Measurements from ENCODE around the gene PANK4. TPM values are rescaled to one million over a fixed set of nuclear protein-coding genes. Genes with fewer than 3 reads are reported as not detected.

Gene PANK4
- total and polyA plus RNA-seq, 2 donors (not counting 3 experiments of a cell fraction or from before 2014, with no cell fraction given) = 22.1 to 34.0 TPM

DNA sequence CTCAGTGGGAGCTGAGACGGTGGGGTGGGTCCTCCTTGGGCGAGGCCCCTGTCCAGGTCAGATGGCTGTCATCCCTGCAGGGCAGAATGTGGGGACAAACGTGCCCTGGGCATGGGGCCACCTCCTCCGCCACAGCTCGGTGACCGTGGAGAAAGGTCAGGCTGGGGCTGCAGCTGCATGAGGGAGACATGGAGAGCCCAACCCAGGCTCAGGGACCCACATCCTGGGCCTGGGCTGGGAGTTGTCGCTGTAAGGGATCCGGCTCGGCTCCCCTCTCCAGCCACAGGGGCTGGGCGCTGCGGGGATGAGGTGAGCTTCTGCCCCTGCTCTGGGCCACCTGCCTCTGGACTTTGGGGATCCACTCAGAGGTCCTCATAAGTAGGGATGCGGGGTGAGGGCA, 50.8 kb downstream of the PANK4 start:
- Histone ChIP-seq H2AFZ (ENCODE audit: low read depth, low read length) (no peak overlapping the region), H4K20me1 (replicated peaks; ENCODE audit: control insufficient read depth, extremely low read depth, insufficient read depth, low read length) (no peaks in the 10 kb centered on the region), H3K9me1 (replicated peaks; ENCODE audit: control insufficient read depth, extremely low read depth, insufficient read depth, low read length) (no peaks in the 10 kb centered on the region), H3K4me3 (replicated peaks in 1 of 3; ENCODE audit: insufficient read depth in 1 of 3, low read depth in 1 of 3, low read length in 3 of 3) (no peak overlapping the region), H3K4me2 (ENCODE audit: insufficient read depth, low read length) (no peak overlapping the region), H3K27ac (ENCODE audit: insufficient read depth, low read depth, low read length) (no peak overlapping the region), H3K9ac (replicated peaks; ENCODE audit: extremely low read depth, insufficient read depth, low read length) (no peak overlapping the region), H3K79me2 (ENCODE audit: control insufficient read depth, insufficient read depth, low read length) (no peaks in the 10 kb centered on the region), H3K9me3 (replicated peaks; ENCODE audit: control insufficient read depth, insufficient read depth, low read length) (no peaks in the 10 kb centered on the region), H3K36me3 (ENCODE audit: control insufficient read depth in 2 of 2, extremely low read depth in 1 of 2, insufficient read depth in 2 of 2, low read length in 2 of 2) (no peaks in the 10 kb centered on the region), H3K4me1 (ENCODE audit: control insufficient read depth, extremely low read depth, insufficient read depth, low read length) (no peaks in the 10 kb centered on the region), H3K27me3 (ENCODE audit: control insufficient read depth in 2 of 2, insufficient read depth in 2 of 2, low read length in 2 of 2) (no peaks in the 10 kb centered on the region)
- ChIA-PET POLR2A (no interaction called here), CTCF (interaction anchor here (1.2 kb wide), 1 partner anchor 61 kb away, joined by 3 read pairs; no protein-coding TSS in a partner anchor)
- DNase-seq (ENCODE audit: low read depth, low spot score) = no peak
- intact Hi-C loops (cut with micrococcal nuclease) = no loop called here
- dilution Hi-C loops (cut with MboI; ENCODE audit: extremely low pct_ligation_motif_present, low sequenced_read_pairs) = no loop called here
- FAIRE-seq = no peak
- no TSS peak for BruUV-seq (replicated peaks)
- TF ChIP-seq, protein P1, sequence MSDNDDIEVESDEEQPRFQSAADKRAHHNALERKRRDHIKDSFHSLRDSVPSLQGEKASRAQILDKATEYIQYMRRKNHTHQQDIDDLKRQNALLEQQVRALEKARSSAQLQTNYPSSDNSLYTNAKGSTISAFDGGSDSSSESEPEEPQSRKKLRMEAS (IDR thresholded peaks at IDR 0.05; ENCODE audit: insufficient read depth, insufficient read length) = no peak
- no peak for TF ChIP-seq POLR2AphosphoS5 (IDR thresholded peaks at IDR 0.05; ENCODE audit: insufficient read depth, low read depth, low read length)

DNA sequence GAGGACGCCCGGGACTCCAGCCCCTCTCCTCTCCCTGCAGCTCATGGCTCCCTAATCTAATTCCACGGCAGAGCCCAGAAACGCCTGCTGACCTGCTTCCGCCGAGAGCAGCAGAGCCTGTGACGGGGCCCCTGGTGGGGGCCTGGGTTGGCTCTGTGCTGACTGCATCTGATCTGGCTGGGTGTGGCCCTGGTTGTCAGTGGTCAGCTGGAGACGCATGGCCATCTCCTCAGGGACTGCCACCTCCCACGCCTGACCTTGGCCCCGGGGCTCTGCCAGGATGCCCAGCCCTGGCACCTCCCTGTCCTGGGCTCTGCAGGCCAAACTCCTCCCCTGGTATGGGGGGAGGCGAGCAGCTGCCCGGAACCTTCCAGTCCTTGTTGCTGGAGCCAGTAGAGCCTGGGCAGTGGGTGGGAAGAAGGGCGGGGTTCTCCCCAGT, 51.4 kb downstream of the PANK4 start:
- no peaks in the 10 kb centered on the region for H3K4me1 ChIP-seq (ENCODE audit: control insufficient read depth, extremely low read depth, insufficient read depth, low read length)
- ChIA-PET CTCF (interaction anchor here (1.2 kb wide), 1 partner anchor 60 kb away, joined by 3 read pairs; no protein-coding TSS in a partner anchor), POLR2A (no interaction called here)
- H3K79me2 ChIP-seq (ENCODE audit: control insufficient read depth, insufficient read depth, low read length) = no peaks in the 10 kb centered on the region
- H3K36me3 ChIP-seq (ENCODE audit: control insufficient read depth in 2 of 2, extremely low read depth in 1 of 2, insufficient read depth in 2 of 2, low read length in 2 of 2) = no peaks in the 10 kb centered on the region
- H3K9me1 ChIP-seq (replicated peaks; ENCODE audit: control insufficient read depth, extremely low read depth, insufficient read depth, low read length) = no peaks in the 10 kb centered on the region
- no peaks in the 10 kb centered on the region for H4K20me1 ChIP-seq (replicated peaks; ENCODE audit: control insufficient read depth, extremely low read depth, insufficient read depth, low read length)
- no peaks in the 10 kb centered on the region for H3K27me3 ChIP-seq (ENCODE audit: control insufficient read depth in 2 of 2, insufficient read depth in 2 of 2, low read length in 2 of 2)
- dilution Hi-C loops (cut with MboI; ENCODE audit: extremely low pct_ligation_motif_present, low sequenced_read_pairs) (no loop called here), intact Hi-C loops (cut with micrococcal nuclease) (no loop called here)
- DNase-seq (ENCODE audit: low read depth, low spot score) (no peak), FAIRE-seq (no peak)
- BruUV-seq (replicated peaks) = no TSS peak
- no peak for TF ChIP-seq POLR2A (IDR thresholded peaks at IDR 0.05; ENCODE audit: low read depth, low read length)
- TF ChIP-seq, protein P2, sequence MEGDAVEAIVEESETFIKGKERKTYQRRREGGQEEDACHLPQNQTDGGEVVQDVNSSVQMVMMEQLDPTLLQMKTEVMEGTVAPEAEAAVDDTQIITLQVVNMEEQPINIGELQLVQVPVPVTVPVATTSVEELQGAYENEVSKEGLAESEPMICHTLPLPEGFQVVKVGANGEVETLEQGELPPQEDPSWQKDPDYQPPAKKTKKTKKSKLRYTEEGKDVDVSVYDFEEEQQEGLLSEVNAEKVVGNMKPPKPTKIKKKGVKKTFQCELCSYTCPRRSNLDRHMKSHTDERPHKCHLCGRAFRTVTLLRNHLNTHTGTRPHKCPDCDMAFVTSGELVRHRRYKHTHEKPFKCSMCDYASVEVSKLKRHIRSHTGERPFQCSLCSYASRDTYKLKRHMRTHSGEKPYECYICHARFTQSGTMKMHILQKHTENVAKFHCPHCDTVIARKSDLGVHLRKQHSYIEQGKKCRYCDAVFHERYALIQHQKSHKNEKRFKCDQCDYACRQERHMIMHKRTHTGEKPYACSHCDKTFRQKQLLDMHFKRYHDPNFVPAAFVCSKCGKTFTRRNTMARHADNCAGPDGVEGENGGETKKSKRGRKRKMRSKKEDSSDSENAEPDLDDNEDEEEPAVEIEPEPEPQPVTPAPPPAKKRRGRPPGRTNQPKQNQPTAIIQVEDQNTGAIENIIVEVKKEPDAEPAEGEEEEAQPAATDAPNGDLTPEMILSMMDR (IDR thresholded peaks at IDR 0.05; ENCODE audit: extremely low read depth in 1 of 2, insufficient read depth in 1 of 2, low read depth in 1 of 2, low read length in 2 of 2) = no peak
- no peak for TF ChIP-seq FOS (IDR thresholded peaks at IDR 0.05; ENCODE audit: borderline replicate concordance, insufficient read depth, low read length)
- TF ChIP-seq, protein P1 (IDR thresholded peaks at IDR 0.05; ENCODE audit: insufficient read depth, insufficient read length) = no peak
- TF ChIP-seq MYC (IDR thresholded peaks at IDR 0.05; ENCODE audit: low read depth, low read length) = no peak
- no peak for TF ChIP-seq POLR2AphosphoS5 (IDR thresholded peaks at IDR 0.05; ENCODE audit: insufficient read depth, low read depth, low read length)
- TF ChIP-seq GATA2 (IDR thresholded peaks at IDR 0.05; ENCODE audit: insufficient read depth, insufficient read length, low read depth, low read length) = no peak
- no peak for TF ChIP-seq EZH2 (IDR thresholded peaks at IDR 0.05; ENCODE audit: borderline replicate concordance, low read depth, low read length, severe bottlenecking)
- no peak for TF ChIP-seq JUN (IDR thresholded peaks at IDR 0.05; ENCODE audit: borderline replicate concordance, insufficient read depth, insufficient read length, low read depth)
- H3K27ac ChIP-seq (ENCODE audit: insufficient read depth, low read depth, low read length) = no peak overlapping the region
- H3K4me3 ChIP-seq (replicated peaks in 1 of 3; ENCODE audit: insufficient read depth in 1 of 3, low read depth in 1 of 3, low read length in 3 of 3) = no peak overlapping the region
- H3K4me2 ChIP-seq (ENCODE audit: insufficient read depth, low read length) = no peak overlapping the region
- no peaks in the 10 kb centered on the region for H3K9me3 ChIP-seq (replicated peaks; ENCODE audit: control insufficient read depth, insufficient read depth, low read length)
- no peak overlapping the region for H2AFZ ChIP-seq (ENCODE audit: low read depth, low read length)
- no peak overlapping the region for H3K9ac ChIP-seq (replicated peaks; ENCODE audit: extremely low read depth, insufficient read depth, low read length)

Measured in endothelial cell of umbilical vein (primary cell).